GM21528 (cell line): ENCODE data around the gene GUCA2B.

ENCODE experiments used
- ATAC-seq: cut with Tn5 transposase; IDR thresholded peaks from one replicate; pipeline ENCODE4 v1.9.1; 2021; ENCODE audit warnings: mild to moderate bottlenecking, moderate library complexity; ENCODE audit not compliant: unreplicated experiment, low FRiP score

Gene GUCA2B

DNA sequence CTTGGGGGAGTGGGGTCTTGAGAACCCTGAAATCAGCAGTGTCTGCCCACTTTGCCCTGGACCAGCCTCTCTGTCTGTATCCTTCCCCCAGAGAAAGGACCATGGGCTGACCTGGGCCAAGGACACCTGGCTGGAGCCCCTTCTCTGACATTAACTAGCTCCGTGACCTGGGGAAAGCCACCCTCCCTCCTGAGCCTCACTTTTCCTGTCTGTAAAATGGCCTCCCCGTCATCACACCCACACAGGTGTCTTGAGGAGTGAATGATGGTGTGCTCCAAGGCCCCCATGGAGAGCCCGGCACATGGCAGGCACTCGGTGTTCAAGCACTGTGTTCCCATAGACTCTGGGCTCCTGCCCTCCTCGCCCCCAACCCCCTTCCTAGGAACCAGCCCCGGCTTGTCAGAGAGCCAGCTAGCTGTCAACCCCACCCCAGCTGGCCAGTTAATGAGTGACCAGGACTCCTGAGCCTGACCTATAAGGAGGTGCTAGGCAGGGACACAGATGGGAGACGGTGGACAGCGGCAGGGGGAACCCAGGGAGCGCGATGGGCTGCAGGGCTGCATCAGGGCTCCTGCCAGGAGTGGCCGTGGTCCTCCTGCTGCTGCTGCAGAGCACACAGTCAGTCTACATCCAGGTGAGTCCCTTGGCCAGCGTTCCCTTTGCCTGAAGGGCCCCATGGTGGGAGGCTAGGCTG, at the start of gene GUCA2B:
TSS of gene GUCA2B (plus strand) at position 504 of the 694 bp plus-strand sequence. CDS start at position 545, 41 bp downstream.
- ATAC-seq = no peak

DNA sequence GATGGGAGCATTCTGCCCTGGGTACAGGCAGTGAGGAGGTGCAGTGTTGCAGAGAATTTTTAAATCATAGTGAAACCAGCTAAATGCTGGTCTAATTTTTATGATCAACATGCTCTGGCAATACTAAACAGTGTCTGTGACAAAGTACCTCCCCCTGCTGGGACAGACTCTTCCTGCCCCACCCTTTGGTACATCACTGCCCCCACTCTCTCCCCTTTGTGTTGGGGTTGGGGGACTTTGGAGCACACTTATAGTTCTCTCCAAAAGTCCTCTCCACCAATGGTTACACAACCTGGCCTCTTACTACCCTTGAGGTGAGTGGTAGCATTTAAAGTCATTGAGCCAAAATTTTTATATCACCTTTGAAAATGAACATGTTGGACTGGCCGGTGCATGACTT, 48.2 kb upstream of the GUCA2B start:
- no peak for ATAC-seq

DNA sequence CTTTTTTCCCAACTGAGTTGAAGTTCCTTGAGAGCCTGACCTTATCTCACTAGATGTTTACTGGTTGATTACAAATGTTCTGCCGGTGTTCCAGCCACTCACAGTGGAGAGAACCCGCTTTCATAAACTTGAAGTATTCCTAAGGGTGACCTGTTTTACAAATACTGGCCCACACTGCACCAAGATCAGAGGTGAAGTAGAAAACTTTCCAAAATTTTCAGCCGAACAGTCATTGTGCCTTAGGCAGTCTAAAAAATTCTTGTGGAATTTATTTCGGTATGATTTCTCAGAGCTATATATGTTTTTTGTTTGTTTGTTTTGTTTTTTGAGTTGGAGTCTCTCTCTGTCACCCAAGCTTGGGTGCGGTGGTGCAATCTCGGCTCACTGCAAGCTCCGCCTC, 44.9 kb upstream of the GUCA2B start:
- no peak for ATAC-seq

DNA sequence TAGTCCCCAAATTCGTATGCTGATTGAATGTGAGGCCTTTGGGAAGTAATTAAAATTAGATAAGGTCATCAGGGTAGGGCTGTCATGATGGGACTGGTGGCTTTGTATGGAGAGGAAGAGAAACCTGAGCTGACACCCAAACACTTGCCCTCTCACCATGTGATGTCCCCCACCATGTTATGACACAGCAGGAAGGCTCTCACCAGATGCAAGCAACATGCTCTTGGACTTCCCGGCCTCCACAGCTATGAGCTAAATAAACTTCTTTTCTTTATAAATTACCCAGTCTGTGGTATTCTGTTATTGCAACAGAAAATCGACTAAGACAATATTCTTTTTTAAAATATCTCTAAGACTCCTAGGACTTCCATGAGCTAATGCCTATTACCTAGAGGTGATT, 43.6 kb upstream of the GUCA2B start:
- ATAC-seq = no peak

DNA sequence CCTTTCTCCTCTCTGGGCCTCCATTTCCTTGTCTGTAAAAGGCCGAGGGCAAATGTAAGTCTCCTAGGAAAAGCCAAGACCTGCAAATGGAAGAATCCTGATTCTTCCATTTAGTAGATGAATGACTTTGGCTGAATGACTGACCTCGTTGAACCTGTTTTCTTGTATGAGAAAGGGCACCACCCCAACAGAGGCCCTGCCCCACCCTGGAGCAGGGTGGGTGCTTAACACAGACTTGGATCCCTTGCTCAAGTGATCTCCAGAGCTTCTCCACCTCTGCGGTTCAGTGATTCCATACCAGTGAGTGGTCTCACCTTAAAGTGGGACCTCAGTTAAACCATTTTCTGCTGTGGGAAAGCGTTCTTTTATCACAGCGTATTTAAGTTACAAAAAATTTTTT, 39.0 kb upstream of the GUCA2B start:
- no peak for ATAC-seq

DNA sequence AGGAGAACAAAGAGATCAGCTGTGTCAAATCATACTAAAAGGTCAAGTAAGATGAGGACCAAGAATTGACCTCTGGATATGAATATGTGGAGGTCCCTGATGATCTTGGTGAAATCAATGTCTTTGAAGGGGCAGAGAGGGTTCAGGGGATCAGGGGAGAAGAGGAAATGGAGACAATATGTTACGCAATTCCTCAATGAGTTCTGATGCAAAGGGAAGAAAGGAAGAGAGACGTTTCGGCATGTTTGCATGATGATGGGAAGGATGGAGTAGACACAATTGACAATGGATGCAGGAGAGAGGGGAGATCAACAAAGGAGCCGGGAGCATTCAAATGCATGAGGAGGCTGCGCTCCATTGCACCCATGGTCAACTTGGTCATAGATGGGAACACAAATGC, 36.0 kb upstream of the GUCA2B start:
- no peak for ATAC-seq

DNA sequence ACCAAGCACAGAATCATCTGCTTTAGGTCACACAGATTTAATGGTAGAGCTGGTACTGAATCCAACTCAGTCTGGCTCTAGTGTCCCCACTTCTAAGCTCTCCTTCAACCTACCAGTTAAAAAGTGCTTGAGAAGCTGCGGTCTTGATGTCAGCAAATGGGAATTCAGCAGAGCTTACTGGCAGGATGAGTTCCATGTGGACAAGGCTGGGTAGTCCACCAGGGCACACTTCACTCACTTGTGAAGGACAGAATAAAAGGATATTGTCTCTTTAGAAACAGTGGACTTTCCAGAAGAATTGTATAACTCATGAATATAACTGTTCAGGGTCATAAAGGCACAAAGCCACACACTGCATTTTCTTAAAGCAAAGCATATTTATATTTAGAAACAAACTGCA, 35.1 kb upstream of the GUCA2B start:
- no peak for ATAC-seq

DNA sequence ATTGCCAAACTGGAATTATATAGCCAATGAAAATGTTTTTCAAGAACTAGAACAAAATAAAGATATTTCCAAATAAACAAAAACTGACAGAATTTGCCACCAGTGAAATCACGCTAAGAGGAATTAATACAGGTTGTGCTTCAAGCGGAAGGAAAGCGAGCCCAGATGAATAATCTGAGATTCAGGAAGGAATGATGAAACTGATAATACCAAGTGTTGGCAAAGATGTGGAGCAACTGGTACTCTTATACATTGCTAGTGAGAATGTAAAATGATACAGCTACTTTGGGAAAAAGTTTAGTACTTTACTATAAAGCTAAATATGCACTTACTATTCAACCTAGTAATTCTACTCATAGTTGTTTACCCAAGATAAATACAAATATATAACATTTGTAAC, 30.8 kb upstream of the GUCA2B start:
- no peak for ATAC-seq

DNA sequence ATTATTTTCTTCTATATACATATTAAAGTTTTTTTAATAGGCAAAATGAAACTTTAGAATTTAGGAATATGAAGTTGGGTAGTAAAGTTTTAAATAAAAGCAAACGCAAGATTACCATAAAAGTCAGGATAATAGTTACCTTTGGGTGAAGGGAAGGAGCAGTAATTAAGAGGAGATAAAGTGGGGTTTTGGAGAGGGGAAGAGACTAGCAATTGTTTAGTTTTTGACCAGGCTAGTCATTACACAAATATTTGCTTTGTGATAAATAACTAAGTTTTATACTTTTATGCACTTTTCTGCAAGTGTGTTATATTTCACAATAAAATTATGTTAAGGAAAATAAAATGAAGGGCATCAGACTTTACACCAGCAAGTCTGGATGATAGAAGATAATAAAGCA, 27.7 kb upstream of the GUCA2B start:
- no peak for ATAC-seq

DNA sequence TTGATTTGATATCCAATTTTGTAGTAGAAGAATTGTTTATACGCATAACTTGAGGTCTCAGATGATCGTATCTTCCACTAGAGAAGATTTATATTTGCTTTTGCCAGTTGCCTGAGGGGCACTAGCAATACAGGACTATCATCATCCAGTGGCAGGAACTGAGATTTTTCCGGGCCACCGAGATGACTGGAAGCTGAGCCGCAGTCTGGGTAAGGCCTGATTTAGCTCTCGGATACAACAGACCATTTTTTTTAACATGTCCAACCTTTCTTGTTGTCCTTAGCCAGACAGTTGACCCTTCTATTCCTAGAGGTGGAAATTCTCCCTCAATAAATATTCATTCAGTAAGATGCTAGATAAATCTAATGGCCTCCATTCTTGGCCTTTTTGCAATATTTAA, 25.4 kb upstream of the GUCA2B start:
- no peak for ATAC-seq

DNA sequence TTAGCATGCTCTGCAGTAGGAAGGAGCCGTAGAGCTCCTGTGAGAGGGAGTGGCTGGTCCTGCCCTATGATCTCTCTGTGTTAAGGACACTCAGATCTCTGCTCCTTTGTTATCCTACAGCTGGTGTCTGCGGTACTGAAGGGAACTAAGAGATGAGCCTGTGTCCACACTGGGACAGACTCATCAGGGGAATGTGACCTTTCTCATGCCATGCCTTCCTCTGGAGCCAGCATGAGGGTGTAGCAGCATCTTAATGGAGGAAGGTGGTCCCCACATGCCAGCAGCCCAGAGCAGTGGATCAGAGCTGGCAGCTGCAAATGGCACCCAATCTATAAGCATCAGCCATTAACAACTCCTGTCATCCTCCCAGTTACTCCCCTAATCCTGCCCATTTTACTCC, 24.7 kb upstream of the GUCA2B start:
- no peak for ATAC-seq

DNA sequence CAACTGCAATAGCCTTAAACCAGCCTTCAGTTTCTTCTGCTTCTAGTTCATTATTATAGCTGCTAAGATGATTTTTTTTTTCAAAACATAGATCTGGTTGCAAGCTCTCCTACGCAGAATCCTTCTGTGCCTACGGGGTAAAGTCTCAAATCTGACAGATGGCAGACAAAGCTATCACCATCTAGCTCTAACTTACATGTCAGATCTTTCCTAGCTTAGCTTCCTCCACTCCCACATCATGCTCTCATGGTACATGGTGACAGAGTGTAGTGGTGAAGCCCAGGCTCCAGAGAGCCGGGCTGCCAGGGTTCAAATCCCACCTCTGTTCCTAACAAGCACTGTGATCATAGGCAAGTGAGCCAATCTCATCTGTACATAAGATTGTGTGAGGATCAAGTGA, 24.2 kb upstream of the GUCA2B start:
- ATAC-seq = no peak

DNA sequence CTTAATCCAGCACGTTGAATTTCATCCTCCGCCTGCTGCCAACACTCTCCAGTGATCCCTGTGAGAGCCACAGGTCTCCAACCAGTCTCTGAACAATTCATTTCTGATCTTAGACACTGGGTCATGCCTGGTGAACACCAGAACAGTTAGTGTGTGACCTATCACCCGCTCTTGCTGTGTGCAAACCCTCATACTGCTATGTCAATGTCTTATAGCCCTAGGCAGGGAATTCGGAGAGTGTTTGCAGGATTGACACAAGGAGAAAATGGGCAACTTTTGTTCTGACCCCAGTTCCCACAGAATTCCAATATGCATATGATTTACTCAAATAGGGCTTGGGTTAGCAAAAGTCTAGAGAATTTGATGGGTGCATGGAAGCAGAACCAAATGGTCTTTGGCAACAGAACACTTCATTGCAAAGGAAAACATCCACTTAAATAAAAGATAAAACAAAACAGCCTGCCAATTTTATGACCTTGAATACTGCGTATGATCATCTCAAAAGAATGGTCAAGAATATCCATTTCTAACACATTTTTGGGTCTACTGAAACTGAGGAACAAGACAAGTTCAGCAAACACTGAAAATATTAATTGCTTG, 23.0 kb upstream of the GUCA2B start:
- ATAC-seq = no peak

DNA sequence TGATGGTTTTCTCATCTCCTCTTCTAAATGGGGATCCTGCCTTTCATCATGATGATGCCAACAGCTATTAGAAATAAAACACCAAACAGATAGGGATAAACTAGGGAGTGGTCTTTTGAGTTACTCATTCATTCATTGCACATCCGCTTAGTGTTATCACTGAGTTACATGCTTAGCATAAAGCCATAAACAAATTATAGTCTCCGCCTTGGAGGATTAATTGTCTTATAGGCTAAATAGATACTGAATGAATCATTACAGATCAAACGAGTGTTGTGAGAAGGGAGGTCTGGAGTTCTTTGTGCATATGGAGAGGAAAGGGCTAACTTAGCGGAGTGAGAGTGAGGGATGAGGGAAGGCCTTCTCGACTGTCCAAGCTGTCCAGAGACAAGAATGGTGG, 19.8 kb upstream of the GUCA2B start:
- no peak for ATAC-seq

DNA sequence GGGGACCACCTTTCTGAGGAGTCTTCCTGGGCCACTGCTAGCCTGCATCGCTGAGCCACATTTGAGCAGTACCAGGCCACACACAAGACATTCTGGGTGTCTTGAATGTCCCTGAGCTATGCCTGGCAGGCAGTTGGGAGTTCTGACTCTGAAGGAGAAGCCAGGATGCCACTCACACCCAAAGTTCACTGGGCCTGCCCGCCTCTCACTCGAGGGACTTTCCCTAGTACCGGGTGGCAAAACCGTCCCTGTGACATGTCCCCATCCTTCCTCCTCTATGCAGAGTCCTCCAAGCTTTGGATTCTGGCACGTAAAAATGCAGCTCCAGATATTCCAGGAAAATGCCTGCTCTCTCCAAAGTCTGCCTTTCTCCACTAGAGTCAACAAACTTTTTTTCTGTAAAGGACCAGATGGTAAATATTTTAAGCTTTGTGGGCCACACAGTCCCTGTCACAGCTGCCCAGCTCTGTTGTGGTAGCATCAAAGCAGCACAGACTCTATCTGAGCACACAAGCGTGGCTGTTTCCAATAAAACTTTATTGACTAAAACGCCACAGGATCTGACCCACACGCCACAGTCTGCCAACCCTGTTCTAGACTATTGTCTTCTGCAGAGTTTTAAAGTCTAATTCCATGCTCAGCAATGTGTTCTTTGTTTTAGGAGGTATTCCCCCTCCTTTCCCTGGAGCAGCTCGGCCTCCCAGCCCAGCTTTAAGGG, 19.2 kb upstream of the GUCA2B start:
- no peak for ATAC-seq

DNA sequence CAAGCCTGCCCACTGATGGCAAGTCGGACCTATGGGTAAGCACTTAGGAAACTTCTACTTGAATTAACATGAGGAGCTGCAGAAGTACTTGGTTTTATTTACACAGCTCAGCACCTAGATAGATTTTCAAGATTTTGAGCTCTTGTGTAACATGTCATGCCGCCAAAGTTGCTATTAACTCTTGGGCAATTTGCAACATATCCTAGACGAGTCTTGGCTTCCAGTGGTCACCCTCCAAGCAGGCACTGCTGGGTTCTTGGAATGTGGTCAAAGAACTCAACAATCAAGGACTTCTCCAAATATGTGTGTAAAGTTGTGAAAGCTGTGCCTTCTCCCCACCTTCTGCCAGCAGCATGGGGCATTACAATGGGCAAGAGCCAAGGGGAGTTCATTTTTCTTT, 17.8 kb upstream of the GUCA2B start:
- no peak for ATAC-seq

DNA sequence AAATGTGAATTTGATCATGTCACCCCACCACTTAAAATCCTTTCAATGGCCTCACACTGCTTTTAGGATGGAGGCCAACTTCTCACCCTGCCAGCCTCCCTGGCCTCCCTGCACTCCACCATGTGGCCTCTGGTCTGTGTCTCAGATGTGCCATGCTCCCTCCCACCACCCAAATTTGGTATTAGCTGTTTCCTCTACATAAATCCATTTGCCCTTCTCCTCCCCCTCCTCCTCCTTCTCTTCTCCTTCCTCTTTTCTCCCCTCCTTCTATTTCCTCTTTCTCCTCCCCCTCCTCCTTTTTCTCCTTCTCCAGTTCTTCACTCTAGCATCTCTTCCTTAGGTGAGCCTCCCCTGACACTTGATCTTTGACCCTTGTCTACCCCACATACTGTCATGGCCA, 16.7 kb upstream of the GUCA2B start:
- no peak for ATAC-seq

DNA sequence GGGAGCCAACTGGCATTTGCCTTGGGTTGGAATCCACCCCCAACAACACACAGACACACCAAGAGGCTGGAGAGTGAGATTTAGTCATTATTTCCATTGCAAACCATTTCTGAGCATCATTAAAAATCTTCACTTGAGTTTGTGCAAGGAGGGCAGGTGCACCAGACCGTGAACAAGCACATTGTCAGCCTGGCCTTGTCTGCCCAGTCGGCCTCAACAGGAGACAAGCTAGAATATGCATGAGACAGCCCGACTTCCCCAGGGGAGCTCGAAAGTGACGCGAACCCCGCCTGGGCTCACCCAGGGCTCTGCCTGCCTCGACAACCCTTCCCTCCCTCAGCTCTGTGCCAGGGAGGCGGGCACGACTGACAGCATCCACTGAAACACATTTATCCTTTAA, 15.4 kb upstream of the GUCA2B start:
- no peak for ATAC-seq

DNA sequence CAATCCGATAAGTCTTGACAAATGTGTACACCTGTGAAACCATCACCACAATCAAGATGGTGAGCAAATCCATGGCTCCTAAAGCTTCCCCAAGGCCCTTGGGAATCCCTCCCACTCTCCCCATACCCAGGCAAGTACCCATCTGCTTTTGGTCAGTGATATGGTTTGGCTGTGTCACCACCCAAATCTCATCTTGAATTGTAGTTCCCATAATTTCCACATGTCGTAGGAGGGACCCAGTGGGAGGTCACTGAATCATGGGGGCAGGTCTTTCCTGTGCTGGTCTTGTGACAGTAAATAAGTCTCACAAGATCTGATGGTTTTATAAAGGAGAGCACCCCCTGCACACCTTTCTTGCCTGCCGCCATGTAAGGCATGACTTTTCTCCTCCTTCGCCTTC, 14.6 kb upstream of the GUCA2B start:
- ATAC-seq = no peak

DNA sequence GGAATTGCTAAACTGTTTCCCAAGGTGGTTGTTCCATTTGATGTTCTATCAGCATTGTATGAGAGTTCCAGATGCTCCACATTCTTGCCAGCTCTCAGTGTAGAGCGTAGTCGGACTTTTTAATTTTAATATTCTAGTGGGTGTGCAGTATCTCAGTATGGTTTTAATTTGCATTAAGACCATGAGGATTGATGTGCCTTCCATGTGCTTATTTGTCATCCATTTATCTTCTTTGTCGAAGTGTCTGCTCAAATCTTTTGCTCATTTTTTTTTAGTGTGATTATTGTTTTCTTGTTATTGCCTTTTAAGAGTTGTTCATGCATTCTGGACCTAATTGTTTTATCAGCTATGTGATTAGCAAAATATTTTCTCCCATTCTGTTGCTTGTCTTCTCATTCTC, 13.8 kb upstream of the GUCA2B start:
- no peak for ATAC-seq

DNA sequence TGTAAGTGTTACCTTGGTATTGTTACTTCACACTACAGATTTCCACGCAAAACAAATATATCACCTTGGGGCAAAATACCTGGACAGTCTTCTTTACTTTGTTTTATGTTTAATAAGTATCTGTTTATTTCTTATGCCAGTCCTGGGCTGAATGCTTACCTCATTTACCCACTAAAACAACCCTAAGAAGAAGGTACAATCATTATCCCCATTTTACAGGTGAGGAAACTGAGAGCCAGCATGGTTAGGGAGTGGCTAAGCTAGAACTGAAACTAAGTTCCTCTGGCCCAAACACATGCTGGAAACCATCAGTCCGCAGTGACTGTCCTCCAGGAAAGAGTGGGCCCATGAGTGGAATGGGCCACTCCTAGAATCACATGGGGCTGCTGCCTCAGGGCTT, 13.0 kb upstream of the GUCA2B start:
- no peak for ATAC-seq

DNA sequence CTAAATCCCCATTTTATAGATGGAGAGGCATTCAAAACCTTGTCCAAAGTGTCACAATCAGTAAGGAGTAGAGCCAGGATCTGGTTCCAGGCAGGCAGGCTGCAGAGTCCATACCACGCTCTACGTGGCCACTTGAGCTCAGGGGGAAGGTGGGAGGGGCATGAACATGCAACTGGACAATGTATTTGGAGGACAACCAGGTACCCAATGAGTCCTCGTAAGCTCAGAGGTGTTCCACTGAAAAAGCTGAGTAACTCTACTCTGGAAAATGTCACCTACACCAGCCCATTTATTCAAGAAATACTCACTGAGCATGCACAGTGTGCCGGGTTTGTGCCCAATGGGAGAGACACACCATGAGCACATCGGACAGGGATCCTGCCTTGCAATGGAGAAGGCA, 11.2 kb upstream of the GUCA2B start:
- ATAC-seq = no peak
